ENCODE measurements around the gene SHANK1.

DNA sequence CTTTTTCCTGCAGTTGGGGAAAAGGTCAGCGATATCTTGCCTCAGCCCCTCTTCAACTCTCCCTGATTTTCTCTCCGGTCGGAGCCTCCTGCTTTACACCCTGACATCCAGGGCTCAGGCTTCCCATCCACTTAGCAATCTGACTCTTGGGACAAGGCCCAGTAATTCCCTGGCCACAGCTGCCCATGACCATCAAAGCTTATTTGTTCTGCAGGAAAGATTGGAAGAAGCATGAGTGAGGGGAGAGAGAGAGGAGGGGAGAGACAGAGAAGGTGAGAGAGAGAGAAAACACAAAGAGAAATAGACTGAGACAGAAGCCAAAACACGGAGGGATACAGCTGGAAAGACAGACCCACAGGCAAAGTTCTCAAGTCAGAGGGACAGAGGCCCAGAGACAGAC, 93.6 kb downstream of the SHANK1 start:
- no peak for TF ChIP-seq POLR2A (IDR thresholded peaks at IDR 0.05; ENCODE audit: low read depth, low read length)
- no peak for TF ChIP-seq PAX5 (IDR thresholded peaks at IDR 0.05; ENCODE audit: insufficient read depth, low read length, severe bottlenecking)
- TF ChIP-seq POLR2AphosphoS5 (IDR thresholded peaks at IDR 0.05; ENCODE audit: low read depth, low read length): no peak
- no peak for TF ChIP-seq TAF1 (IDR thresholded peaks at IDR 0.05; ENCODE audit: low read depth, low read length)
- no peak for TF ChIP-seq SPI1 (IDR thresholded peaks at IDR 0.05; ENCODE audit: low read depth, low read length)

All from GM12891 (cell line).